Motor neuron (in vitro differentiated cells): ENCODE data around the gene CAMK2D. TPM values are rescaled to one million over a fixed set of nuclear protein-coding genes. Genes with fewer than 3 reads are reported as not detected.
"Not testable (repeated sequence)": the region's sequence is repeated elsewhere in the genome, so short reads cannot be mapped to it uniquely, and the experiment has no call there.

ENCODE experiments used
- ATAC-seq, 8 experiments: fragments of 200-7000 bp; cut with Tn5 transposase; replicated peaks in 6 of 8; 2 replicates each; pipeline ENCODE4 v1.8.0; 2021; ENCODE audit warnings: mild to moderate bottlenecking in 8 of 8, moderate library complexity in 8 of 8
- H3K27ac ChIP-seq, 2 donors: fragments of 250-450 bp; sonication (Bioruptor Pico); 2 replicates each; pipeline ENCODE4 v1.9.0; 2021; ENCODE audit warnings: antibody characterized with exemption in 2 of 2, mild to moderate bottlenecking in 2 of 2, moderate library complexity in 1 of 2
- H3K4me1 ChIP-seq, 2 donors: fragments of 250-450 bp; sonication (Bioruptor Pico); replicated peaks in 1 of 2; 2 replicates each; pipeline ENCODE4 v1.6.1; 2021; ENCODE audit warnings: antibody characterized with exemption in 2 of 2, mild to moderate bottlenecking in 2 of 2, moderate library complexity in 1 of 2
- H3K4me3 ChIP-seq, 5 donors: fragments of 250-450 bp; sonication (Bioruptor Pico); 2 replicates each; pipeline ENCODE4 v1.9.0; 2021; ENCODE audit warnings: antibody characterized with exemption in 5 of 5, mild to moderate bottlenecking in 5 of 5, moderate library complexity in 4 of 5
- WGBS, 10 experiments: fragments of 450-650 bp; shearing (Covaris generic); methylation state at CpG; one replicate each; pipeline ENCODE4 v1.0.0; 2022; 5-methylcytosine and 5-hydroxymethylcytosine counted together
- in situ Hi-C, 9 experiments: fragments of 400-800 bp; cut with MboI; loops; one replicate each; pipeline ENCODE4 v1.15.0; 2021; ENCODE audit warnings: low sequenced_read_pairs in 9 of 9, low pct_unique_long_range_greater_than_20kb in 2 of 9; ENCODE audit not compliant: unreplicated experiment in 9 of 9
- total RNA-seq, 8 experiments: library from RNA; unstranded; fragments of 300-600 nt; gene quantifications; 2 replicates each; pipeline versions ENCODE4 v1.2.3 to v1.2.4, GENCODE V29; 2022

The CAMK2D gene
- total RNA-seq: 10 to 100 TPM; 14.5 to 77.2 (median 33.5) TPM

DNA sequence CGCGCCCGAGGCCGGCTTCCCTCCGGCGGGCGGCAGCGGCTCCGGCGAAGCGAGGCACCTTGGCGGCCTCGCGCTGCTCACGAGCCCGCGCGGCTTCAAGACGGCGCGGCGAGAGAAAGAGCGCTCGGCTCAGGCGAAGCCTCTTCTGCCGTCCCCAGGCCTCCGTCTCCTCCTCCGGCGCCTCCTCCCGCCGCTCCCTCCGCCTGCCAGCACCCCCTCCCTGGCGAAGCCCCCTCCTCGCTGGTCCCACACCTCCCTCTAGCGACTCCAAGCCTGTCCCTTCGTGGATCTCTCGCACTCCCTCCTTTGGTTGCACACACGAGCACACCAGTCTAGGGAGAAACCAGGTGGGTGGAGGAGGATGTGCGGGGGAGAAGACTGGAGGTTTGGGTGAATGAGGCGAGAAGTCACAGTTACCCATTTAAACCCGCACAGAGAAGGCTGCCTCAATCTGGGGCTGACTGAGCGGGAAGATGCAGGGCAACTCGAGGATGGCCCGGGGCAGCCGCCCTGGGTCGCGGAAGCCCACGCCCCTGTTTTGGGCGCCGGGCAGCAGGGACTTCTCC is at the start of gene CAMK2D:
Gene CAMK2D, minus strand, starts transcription at position 119 of the 566 bp plus-strand sequence. CDS start 670 bp downstream, outside the sequence.
- H3K27ac ChIP-seq: peak within 1 kb of the TSS; percentile 91 to 95
- H3K4me1 ChIP-seq: peaks cover 3 to 9% of the 10 kb centered on the region in 2 donors
- peak; percentile 40 to 79 (median 76) for ATAC-seq
- in situ Hi-C loops: loop anchor here in 2 of 9 experiments (10.0 to 25.0 kb wide), 3 partner anchors 224 to 374 kb away; no protein-coding TSS in a partner anchor
- peak within 1 kb of the TSS; percentile 53 to 81 (median 66) for H3K4me3 ChIP-seq
- 0% methylated on average over 1 of the region's 50 CpGs; no CpG with 5 or more reads in 9 of the 10 experiments for WGBS, 10 experiments

DNA sequence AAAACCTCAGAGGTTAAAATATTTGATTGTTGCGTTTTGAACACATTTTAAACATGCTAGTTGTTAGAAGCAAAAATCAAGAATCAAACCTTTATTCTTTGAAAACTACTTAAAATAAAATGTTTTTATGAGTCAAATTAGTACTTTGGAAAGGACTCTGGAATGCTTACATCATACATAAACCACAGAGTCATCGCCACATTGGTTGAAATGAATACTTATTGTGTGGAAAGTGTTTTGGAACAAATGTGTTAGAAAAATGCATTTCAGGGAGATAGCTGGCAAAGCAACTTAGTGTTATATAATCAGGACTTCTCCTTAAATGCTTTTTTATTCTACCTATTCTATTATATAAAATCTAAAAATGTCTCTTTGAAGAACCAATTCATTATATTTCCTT is 49.4 kb upstream of the CAMK2D start:
- 8 to 100% (median 80%) methylated on average over 1 to 2 of the region's 2 CpGs; no CpG with 5 or more reads in 1 of the 10 experiments for WGBS, 10 experiments
- peak in 2 of 8 experiments; percentile 23 to 24 for ATAC-seq
- in situ Hi-C loops: no loop called here
- Histone ChIP-seq H3K4me1 (no peaks in the 10 kb centered on the region), H3K27ac (no peak overlapping the region), H3K4me3 (no peak overlapping the region)

DNA sequence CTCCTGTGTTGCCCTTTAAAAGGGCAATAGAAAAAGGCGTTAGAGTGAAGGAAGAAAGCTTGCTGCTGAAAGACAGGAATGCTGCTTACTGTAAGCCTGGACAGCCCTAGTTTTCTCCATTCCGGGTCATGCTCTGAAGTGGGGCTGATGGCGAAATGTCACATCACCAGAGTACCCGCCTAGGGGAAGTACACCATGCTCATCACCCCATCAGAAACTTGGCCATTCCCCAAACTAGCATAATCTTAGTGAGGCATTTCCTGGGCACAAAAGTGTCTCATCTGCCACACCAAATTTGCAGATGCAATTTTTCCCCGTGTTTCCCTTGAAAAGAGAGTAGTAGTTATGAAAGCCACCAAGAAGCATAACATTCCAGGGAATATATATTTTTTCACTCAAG is 47.8 kb upstream of the CAMK2D start:
- peak in 2 of 8 experiments; percentile 49 to 66 for ATAC-seq
- in situ Hi-C loops: no loop called here

DNA sequence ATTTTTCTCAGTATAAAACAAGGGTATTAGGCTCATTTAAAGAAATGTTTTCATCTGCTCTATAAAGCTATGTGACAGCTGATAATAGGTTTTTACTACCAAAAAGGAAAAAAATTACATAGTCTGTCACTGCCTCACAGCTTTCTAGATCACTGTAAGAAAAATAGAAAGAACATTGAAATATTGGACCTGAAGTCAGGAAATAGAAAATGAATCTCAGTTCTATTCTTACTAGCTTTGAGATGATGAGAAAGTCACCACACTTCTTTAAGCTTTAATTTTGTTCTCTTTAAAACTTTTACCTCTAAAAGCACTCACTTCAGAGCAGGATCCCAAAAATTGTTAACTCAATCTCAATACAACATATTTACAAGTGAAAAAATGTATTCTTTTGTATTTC is 45.3 kb upstream of the CAMK2D start:
- no peak overlapping the region for H3K27ac ChIP-seq
- in situ Hi-C loops: no loop called here
- H3K4me3 ChIP-seq: no peak overlapping the region
- H3K4me1 ChIP-seq: no peaks in the 10 kb centered on the region
- no peak for ATAC-seq

More for the DNA sequence above, 47.8 kb upstream of the CAMK2D start:
- no peak overlapping the region for H3K4me3 ChIP-seq
- no peaks in the 10 kb centered on the region for H3K4me1 ChIP-seq
- 35 to 100% (median 70%) methylated on average over 2 to 5 of the region's 5 CpGs; no CpG with 5 or more reads in 1 of the 10 experiments for WGBS, 10 experiments
- H3K27ac ChIP-seq: no peak overlapping the region

DNA sequence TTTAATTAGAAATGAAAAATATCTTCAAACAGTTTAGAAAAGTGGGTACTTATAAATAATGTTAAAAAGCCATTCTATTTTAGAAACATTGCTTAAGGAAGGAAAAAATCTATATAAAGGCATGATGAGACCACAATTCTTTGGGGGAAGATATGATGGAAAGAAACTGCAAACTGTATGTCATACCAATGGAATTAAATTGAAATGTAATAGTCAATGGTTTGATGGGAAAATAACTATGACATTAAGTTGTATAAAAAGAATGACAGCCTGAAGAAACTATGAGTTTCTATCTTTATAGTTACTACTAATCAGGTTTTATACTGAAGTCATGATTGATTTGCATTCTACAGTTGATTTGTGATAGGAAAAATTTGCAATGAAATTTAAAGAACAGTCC is 40.3 kb upstream of the CAMK2D start:
- no peaks in the 10 kb centered on the region for H3K4me1 ChIP-seq
- no peak for ATAC-seq
- no peak overlapping the region for H3K27ac ChIP-seq
- H3K4me3 ChIP-seq: no peak overlapping the region
- in situ Hi-C loops: no loop called here

DNA sequence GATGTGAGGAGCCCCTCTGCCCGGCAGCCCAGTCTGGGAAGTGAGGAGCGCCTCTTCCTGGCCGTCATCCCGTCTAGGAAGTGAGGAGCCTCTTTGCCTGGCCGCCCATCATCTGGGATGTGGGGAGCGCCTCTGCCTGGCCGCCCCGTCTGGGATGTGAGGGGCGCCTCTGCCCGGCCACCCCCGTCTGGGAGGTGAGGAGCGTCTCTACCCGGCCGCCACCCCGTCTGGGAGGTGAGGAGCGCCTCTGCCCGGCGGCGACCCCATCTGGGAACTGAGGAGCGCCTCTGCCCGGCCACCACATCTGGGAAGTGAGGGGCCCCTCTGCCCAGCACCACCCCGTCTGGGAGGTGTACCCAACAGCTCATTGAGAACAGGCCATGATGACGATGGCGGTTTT is 34.8 kb upstream of the CAMK2D start:
- not testable (repeated sequence) for H3K27ac ChIP-seq, ATAC-seq, H3K4me1 ChIP-seq, H3K4me3 ChIP-seq
- in situ Hi-C loops: loop anchor here in 3 of 9 experiments (25.0 kb wide), 2 partner anchors 266 to 591 kb away; no protein-coding TSS in a partner anchor
- WGBS, 10 experiments: 100% methylated on average over 2 of the region's 24 CpGs; no CpG with 5 or more reads in 9 of the 10 experiments

DNA sequence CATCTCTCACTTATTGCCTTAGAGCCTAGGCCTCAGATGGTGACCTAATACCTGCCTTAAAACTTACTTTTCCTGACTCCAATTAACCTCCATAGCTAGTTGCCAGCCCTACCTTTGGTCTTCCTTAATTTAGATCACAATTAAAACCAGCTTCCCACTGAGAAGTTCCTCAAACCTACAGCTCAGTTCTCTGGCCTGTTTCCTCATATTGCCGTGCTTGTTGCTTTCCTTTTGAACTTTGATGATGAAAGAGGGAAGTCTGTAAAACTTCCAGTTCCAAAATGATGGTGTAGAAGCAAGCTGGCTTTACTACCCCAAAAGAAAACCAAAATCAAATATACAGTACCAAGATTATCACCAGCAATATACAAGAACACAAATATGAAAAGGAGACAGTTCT is 28.9 kb upstream of the CAMK2D start:
- Histone ChIP-seq H3K4me1 (peaks cover 0 to 3% of the 10 kb centered on the region in 2 donors), H3K27ac (no peak overlapping the region), H3K4me3 (no peak overlapping the region)
- in situ Hi-C loops: loop anchor here in 3 of 9 experiments (25.0 kb wide), 2 partner anchors 272 to 597 kb away; no protein-coding TSS in a partner anchor
- 0 to 83% (median 69%) methylated on average over 1 of the region's 1 CpG; no CpG with 5 or more reads in 2 of the 10 experiments for WGBS, 10 experiments
- no peak for ATAC-seq

DNA sequence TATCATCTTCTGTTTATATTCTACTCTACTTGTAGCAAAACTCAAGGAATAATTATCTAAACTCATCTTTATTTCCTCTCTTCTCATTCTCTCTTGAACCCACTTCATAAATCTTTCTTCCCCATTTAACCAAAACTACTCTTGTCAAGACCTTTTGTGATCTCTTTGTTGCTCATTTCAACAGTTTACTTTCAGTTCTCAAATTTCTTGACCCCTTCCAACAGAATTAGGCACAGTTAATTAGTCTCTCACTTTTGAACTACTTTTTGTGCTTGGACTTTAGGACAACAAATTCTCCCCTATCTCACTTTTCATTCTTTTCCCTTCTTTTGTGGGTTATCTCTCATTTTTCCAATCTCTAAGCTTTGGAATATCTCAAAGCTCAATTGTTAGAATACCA is 27.4 kb upstream of the CAMK2D start:
- H3K4me3 ChIP-seq: no peak overlapping the region
- ATAC-seq: no peak
- H3K27ac ChIP-seq: no peak overlapping the region
- peaks cover 0 to 3% of the 10 kb centered on the region in 2 donors for H3K4me1 ChIP-seq
- in situ Hi-C loops: loop anchor here in 3 of 9 experiments (25.0 kb wide), 2 partner anchors 273 to 598 kb away; no protein-coding TSS in a partner anchor

DNA sequence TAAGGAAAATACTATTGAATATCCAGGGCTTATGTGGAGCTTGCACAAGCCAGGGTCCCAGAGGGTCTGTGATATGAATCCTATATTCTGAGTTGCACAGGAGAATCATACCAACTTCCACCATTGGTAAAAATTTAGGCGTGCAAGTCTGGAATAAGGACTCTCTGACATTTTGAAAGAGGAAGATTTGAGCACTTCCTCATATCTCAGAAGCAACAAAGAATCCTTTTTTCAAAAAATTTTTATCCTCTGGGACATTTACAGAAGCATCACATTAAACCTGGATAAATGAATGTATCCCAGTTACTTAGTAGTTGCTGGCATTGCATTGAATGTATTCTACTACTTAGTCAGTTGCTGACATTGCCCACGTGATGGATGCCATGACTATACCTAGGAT is 24.2 kb upstream of the CAMK2D start:
- Histone ChIP-seq H3K4me1 (peaks cover 0 to 3% of the 10 kb centered on the region in 2 donors), H3K27ac (no peak overlapping the region), H3K4me3 (no peak overlapping the region)
- in situ Hi-C loops: loop anchor here in 3 of 9 experiments (25.0 kb wide), 2 partner anchors 277 to 602 kb away; no protein-coding TSS in a partner anchor
- WGBS, 10 experiments: 60 to 100% (median 80%) methylated on average over 1 to 2 of the region's 2 CpGs; no CpG with 5 or more reads in 1 of the 10 experiments
- peak in 1 of 8 experiments; percentile 54 for ATAC-seq

DNA sequence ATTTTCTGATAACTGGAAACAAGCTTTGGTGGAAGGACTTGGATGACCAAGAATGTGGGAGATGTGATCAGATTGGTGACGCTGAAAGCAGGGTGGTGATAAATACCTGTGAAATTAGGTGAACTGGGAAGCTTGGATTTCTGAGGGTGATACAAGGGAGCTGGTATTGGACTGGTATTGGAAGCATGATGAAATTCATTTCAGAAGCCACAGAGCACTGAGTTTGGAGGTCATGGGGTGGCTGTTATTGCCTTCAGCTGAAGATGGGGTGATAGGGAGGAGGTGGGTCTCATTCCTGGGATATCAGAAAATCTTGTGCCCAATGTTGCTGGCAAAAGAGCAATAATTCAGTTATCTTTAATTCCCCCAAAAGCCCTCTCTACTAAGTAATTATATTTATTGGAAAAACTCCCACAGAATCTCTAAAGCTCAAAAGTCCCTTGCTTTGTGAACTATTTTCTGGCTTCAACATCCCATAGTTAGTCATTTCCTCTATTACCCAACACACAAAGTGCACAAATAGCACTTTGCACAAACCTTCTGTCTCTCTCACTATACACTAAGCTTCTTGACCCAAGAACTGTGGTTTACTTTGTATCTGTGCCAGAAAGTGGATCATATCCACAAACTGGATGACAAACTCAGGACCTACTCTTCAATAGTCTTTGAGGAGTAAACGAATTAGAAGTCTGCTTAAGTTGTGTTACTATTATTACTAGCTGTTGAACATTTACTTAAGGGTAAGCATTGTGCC is 23.1 kb upstream of the CAMK2D start:
- Histone ChIP-seq H3K27ac (no peak overlapping the region), H3K4me3 (no peak overlapping the region), H3K4me1 (peaks cover 0 to 3% of the 10 kb centered on the region in 2 donors)
- peak in 1 of 8 experiments; percentile 57 for ATAC-seq
- in situ Hi-C loops: loop anchor here in 3 of 9 experiments (25.0 kb wide), 2 partner anchors 278 to 603 kb away; no protein-coding TSS in a partner anchor
- 17 to 100% (median 82%) methylated on average over 1 to 2 of the region's 2 CpGs for WGBS, 10 experiments

DNA sequence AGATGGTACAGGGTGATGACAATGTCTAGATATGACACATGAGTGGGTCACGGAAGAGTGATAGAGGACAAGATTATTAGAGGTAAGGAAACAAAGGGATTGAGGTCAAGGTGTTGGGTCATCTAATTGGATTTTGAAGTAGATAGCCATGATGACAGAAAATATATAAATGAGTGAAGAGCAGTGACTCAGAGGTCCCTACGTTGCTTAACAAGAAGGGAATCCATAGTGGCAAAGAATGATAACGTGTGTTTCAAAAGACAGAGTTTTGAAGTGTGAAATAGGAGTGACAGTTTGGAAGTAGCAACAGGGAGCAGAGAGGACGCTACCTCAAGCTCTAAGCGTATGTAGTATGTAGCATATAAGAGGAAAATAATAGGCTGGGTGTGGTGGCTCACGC is 22.2 kb upstream of the CAMK2D start:
- in situ Hi-C loops: loop anchor here in 3 of 9 experiments (25.0 kb wide), 2 partner anchors 279 to 604 kb away; no protein-coding TSS in a partner anchor
- Histone ChIP-seq H3K4me3 (no peak overlapping the region), H3K27ac (no peak overlapping the region), H3K4me1 (peaks cover 0 to 3% of the 10 kb centered on the region in 2 donors)
- no peak for ATAC-seq
- WGBS, 10 experiments: 46 to 94% (median 82%) methylated on average over 1 to 5 of the region's 6 CpGs

DNA sequence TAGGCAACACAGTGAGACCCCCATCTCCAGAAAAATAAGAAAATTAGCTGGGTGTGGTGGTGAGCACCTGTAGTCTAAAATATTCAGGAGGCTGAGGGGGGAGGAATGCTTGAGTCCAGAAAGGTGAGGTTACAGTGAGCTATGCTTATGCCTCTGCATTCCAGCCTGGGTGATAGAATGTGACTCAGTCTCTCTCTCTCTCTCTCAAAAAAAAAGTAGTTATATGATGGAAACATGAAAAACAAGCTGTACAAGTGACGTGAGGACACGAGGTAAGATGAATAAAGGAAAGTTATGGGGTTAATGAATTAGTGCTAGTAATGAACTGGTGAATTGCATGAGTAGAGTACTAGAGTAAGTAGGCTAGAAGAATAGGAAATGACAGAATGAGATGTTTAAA is 21.8 kb upstream of the CAMK2D start:
- Histone ChIP-seq H3K4me1 (peaks cover 0 to 2% of the 10 kb centered on the region in 2 donors), H3K4me3 (no peak overlapping the region), H3K27ac (no peak overlapping the region)
- ATAC-seq: no peak
- in situ Hi-C loops: loop anchor here in 3 of 9 experiments (25.0 kb wide), 2 partner anchors 279 to 604 kb away; no protein-coding TSS in a partner anchor
- 76 to 100% (median 89%) methylated on average over 2 of the region's 2 CpGs for WGBS, 10 experiments

DNA sequence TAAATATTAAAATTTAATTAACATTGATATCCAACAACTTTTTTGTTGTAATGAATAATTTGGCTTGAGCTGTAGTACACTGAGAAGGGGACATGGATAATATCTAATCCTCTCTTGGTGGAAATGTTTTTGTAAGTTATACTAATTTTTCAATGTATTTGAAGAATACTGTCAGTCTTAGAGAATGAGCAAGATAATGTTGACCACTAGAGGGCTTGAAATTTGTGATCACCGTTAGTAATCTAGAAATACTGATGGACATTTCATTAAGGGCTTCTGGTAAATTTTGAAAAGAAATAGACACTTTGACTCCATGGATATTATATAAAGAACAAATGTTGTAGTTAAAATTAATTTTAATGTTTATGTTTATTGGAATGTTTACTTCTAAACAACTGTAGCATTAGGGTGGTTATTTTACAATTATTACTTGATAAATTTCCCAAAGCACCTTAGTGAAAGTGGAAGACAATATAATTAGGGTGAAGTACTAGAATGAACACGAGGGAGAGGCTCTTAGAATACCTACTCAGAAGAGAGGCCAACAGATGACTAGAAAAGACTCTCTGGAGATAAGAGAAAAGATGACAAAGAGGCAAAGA is 20.0 kb upstream of the CAMK2D start:
- WGBS, 10 experiments: 0 to 41% (median 9%) methylated on average over 1 to 2 of the region's 2 CpGs; no CpG with 5 or more reads in 2 of the 10 experiments
- H3K4me1 ChIP-seq: no peaks in the 10 kb centered on the region
- ATAC-seq: peak in 3 of 8 experiments; percentile 33 to 42 (median 38)
- H3K27ac ChIP-seq: no peak overlapping the region
- in situ Hi-C loops: loop anchor here in 3 of 9 experiments (25.0 kb wide), 2 partner anchors 281 to 606 kb away; no protein-coding TSS in a partner anchor
- no peak overlapping the region for H3K4me3 ChIP-seq
